ENCODE data around the gene PCED1B.
"Not testable (repeated sequence)": the region's sequence is repeated elsewhere in the genome, so short reads cannot be mapped to it uniquely, and the experiment has no call there.

PCED1B gene

DNA sequence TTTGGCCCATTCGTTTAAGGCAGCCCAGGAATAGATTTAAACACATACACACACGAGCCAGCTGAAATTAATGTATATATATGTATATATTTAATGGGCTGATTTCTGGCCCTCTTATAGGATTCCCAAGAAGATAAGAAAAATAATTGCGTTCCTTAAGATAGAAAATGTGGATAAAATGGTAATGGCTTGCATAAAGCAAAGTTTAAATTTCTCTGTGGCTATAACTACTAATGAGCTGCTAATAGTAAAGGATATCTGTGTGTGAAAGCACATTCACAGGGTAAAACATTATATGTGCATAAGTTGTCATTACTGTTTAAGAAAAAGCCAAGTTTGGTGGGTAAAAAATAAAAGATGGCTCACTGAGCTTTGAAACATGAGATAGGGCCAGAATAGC lies 134.0 kb downstream of the PCED1B start:
- in situ Hi-C loops (cut with HindIII; ENCODE audit: low pct_ligation_motif_present, low pct_unique_long_range_greater_than_20kb, low sequenced_read_pairs), result no loop called here
- DNase-seq, result no peak

DNA sequence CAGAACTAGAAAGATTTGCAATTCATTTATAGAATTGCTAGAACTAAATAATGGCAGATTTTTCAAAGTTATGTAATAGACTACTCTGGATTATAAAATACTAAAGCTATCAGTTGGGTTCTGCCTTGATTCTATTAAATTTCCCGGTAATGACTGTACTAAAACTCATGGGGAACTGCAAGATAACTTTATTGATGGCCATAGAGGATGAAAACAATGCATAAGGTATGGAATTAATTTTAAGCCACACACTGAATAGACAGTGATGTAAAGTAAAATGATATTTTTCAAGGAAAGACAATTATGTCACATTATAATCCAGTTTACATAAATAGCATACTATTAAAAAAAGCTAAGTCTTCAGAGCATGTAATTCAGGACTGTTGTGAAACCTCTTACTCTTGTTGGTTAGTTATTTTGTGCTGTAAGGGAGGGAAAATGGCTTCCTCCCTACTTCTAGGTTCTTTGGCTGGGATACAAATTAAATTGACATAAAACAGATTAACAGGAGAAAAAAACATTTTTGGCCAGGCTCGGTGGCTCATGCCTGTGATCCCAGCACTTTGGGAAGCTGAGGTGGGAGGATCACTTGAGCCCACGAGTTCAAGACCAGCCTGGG lies 134.7 kb downstream of the PCED1B start:
- in situ Hi-C loops (cut with HindIII; ENCODE audit: low pct_ligation_motif_present, low pct_unique_long_range_greater_than_20kb, low sequenced_read_pairs), result no loop called here
- DNase-seq, result no peak

GRCh38 chr12:47214771-47215170 lies 135.3 kb downstream of the PCED1B start:
- no peak for DNase-seq
- in situ Hi-C loops (cut with HindIII; ENCODE audit: low pct_ligation_motif_present, low pct_unique_long_range_greater_than_20kb, low sequenced_read_pairs), result no loop called here

- DNase-seq, result no peak
- in situ Hi-C loops (cut with HindIII; ENCODE audit: low pct_ligation_motif_present, low pct_unique_long_range_greater_than_20kb, low sequenced_read_pairs), result no loop called here
These were observed 136.8 kb downstream of the PCED1B start for GRCh38 chr12:47216150-47216677.

DNA sequence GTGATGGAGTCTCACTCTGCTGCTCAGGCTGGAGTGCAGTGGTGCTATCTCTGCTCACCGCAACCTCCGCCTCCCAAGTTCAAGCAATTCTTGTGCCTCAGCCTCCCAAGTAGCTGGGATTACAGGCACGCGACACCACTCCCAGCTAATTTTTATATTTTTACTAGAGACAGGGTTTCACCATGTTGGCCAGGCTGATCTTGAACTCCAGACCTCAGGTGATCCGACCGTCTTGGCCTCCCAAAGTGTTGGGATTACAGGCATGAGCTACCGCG lies 138.1 kb downstream of the PCED1B start:
- DNase-seq; in situ Hi-C loops (cut with HindIII; ENCODE audit: low pct_ligation_motif_present, low pct_unique_long_range_greater_than_20kb, low sequenced_read_pairs): not testable (repeated sequence)

DNA sequence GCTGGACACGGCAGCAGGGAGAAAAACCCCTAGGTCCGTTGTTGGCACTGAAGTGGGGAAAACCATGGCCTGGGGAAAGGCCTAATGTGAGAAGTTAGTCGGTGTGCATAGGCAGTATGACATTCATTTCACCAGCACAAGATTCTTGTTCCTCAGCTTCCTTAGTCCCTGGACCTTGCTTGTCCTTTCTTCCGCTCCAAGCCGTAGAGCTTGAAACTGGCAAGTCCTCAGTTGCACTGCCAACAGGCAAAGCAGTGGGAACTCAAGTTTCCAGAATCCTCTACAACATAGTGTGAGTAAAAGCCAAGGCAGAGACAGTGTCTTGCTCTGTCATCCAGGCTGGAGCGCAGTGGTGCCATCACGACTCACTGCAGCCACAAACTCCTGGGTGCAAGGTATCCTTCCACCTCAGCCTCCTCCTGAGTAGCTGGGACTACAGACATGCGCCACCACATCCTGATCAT lies 138.8 kb downstream of the PCED1B start:
- no peak for DNase-seq
- in situ Hi-C loops (cut with HindIII; ENCODE audit: low pct_ligation_motif_present, low pct_unique_long_range_greater_than_20kb, low sequenced_read_pairs), result no loop called here

- in situ Hi-C loops (cut with HindIII; ENCODE audit: low pct_ligation_motif_present, low pct_unique_long_range_greater_than_20kb, low sequenced_read_pairs), result no loop called here
- DNase-seq, result no peak
These were observed 139.8 kb downstream of the PCED1B start for GRCh38 chr12:47219243-47219642.

- DNase-seq, result no peak
- in situ Hi-C loops (cut with HindIII; ENCODE audit: low pct_ligation_motif_present, low pct_unique_long_range_greater_than_20kb, low sequenced_read_pairs), result no loop called here
These were observed 142.0 kb downstream of the PCED1B start for GRCh38 chr12:47221256-47222023.

DNA sequence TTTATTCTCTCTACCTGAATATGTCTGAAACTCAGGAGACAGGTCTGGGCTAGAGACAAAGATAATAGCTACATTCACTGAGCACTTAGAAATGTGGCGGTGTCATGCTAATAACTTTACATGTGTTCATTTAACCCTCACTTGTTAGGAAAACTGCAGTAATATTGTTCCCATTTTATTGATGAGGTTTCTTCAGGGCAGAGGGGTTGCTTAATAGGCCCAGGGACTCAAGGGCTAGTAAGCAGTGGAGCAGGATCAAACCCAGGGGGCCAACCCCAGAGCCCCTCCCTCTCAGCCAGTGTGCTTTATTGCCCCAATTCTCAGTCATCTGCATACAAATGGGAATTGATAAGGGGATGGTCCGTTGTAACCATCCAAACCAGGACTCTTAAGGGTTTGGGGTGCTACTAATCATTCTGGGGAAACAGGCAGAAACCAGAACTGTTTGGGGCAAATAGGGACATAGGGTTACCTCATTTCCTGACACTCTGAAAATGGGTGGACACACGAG lies 143.2 kb downstream of the PCED1B start:
- DNase-seq, result no peak
- in situ Hi-C loops (cut with HindIII; ENCODE audit: low pct_ligation_motif_present, low pct_unique_long_range_greater_than_20kb, low sequenced_read_pairs), result no loop called here

- in situ Hi-C loops (cut with HindIII; ENCODE audit: low pct_ligation_motif_present, low pct_unique_long_range_greater_than_20kb, low sequenced_read_pairs), result no loop called here
- DNase-seq, result no peak
These were observed 143.8 kb downstream of the PCED1B start for GRCh38 chr12:47223031-47223847.

DNA sequence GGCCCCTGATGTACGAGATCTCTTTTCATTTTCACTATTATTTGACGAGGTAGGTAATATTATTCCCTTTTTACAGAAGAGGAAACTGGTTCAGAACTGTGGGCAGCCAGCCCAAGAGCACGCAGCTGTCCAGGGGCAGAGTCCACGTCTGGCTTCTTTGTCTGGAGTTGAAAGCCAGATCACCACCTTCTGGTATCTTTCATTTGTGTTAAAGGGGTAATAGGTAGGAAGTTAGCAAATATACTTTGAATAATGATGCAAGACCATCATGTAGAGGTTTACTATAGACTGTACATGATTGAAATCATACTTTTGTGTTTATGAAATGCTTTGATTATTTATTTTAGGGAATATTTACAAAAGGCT lies 144.4 kb downstream of the PCED1B start:
- no peak for DNase-seq
- in situ Hi-C loops (cut with HindIII; ENCODE audit: low pct_ligation_motif_present, low pct_unique_long_range_greater_than_20kb, low sequenced_read_pairs), result no loop called here

DNA sequence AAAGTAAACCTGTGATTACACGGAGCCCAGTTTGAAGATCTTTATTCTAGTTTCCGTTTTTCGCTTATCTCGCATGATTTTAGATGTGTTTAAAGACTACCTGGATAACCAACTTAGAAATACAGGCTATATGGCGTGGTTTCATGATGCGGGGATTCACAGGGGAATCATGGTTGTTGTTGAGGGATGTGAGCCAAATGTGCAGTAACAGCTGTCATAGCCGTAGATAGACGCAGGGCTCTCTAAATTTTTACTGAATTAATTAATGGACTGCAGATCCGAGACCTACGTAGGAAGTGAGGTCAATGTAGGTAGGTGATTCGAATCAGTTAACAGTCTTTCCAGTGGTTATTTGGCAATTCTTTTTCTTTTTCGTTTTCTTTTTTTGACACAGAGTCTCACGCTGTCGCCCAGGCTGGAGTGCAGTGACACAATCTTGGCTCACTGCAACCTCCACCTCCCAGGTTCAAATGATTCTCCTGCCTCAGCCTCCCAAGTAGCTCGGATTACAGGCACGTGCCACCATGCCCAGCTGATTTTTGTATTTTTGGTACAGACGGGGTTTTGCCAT lies 145.2 kb downstream of the PCED1B start:
- DNase-seq, result no peak
- in situ Hi-C loops (cut with HindIII; ENCODE audit: low pct_ligation_motif_present, low pct_unique_long_range_greater_than_20kb, low sequenced_read_pairs), result no loop called here

- no peak for DNase-seq
- in situ Hi-C loops (cut with HindIII; ENCODE audit: low pct_ligation_motif_present, low pct_unique_long_range_greater_than_20kb, low sequenced_read_pairs), result no loop called here
These were observed 145.9 kb downstream of the PCED1B start for GRCh38 chr12:47225356-47225755.

- DNase-seq, result no peak
- in situ Hi-C loops (cut with HindIII; ENCODE audit: low pct_ligation_motif_present, low pct_unique_long_range_greater_than_20kb, low sequenced_read_pairs), result no loop called here
These were observed 146.8 kb downstream of the PCED1B start for GRCh38 chr12:47226199-47226598.

- in situ Hi-C loops (cut with HindIII; ENCODE audit: low pct_ligation_motif_present, low pct_unique_long_range_greater_than_20kb, low sequenced_read_pairs), result no loop called here
- DNase-seq, result no peak
These were observed 149.4 kb downstream of the PCED1B start for GRCh38 chr12:47228802-47229201.

DNA sequence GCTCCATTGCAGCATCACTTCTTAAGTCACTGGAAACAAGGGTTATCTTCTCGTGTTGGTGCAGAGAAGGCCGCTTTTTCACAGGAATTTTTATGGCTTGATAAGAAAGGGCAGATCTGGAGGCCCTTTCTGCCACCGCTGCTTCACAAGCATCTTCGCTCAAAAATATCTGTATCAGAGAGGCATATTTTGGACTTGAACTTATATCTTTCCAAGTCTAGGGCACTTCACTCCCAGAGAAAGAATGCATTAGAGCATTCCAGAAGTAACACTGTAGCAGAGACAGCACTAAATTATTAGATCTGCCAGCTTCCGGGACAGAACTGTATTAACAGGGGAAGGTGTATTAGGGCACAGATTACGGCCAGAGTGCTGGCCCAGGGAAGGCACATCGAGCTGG lies 152.0 kb downstream of the PCED1B start:
- in situ Hi-C loops (cut with HindIII; ENCODE audit: low pct_ligation_motif_present, low pct_unique_long_range_greater_than_20kb, low sequenced_read_pairs), result no loop called here

GRCh38 chr12:47234576-47235141 lies 155.2 kb downstream of the PCED1B start:
- DNase-seq, result no peak
- in situ Hi-C loops (cut with HindIII; ENCODE audit: low pct_ligation_motif_present, low pct_unique_long_range_greater_than_20kb, low sequenced_read_pairs), result no loop called here

More for the DNA sequence above, 152.0 kb downstream of the PCED1B start:
- no peak for DNase-seq

DNA sequence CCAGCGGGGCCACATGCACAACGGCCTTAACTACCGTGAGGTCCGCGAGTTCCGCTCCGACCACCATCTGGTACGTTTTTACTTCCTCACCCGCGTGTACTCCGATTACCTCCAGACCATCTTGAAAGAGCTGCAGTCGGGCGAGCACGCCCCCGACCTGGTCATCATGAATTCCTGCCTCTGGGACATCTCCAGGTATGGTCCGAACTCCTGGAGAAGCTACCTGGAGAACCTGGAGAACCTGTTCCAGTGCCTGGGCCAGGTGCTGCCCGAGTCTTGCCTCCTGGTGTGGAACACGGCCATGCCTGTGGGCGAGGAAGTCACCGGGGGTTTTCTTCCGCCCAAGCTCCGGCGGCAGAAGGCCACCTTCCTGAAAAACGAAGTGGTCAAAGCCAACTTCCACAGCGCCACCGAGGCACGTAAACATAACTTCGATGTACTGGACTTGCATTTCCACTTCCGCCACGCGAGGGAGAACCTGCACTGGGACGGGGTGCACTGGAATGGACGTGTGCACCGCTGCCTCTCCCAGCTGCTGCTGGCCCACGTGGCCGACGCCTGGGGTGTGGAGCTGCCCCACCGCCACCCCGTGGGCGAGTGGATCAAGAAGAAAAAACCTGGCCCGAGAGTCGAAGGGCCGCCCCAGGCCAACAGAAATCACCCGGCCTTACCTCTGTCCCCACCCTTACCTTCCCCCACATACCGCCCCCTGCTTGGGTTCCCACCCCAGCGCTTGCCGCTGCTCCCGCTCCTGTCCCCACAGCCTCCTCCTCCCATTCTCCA lies 156.0 kb downstream of the PCED1B start:
- DNase-seq, result no peak
- in situ Hi-C loops (cut with HindIII; ENCODE audit: low pct_ligation_motif_present, low pct_unique_long_range_greater_than_20kb, low sequenced_read_pairs), result no loop called here

Measured in ACHN (cell line).